GM18511 (cell line): ENCODE data around the gene RPS14.
"Not testable (repeated sequence)": the region's sequence is repeated elsewhere in the genome, so short reads cannot be mapped to it uniquely, and the experiment has no call there.

Source experiments
- ATAC-seq: cut with Tn5 transposase; IDR thresholded peaks from one replicate; pipeline ENCODE4 v1.9.1; 2021; ENCODE audit warnings: mild to moderate bottlenecking, moderate library complexity; ENCODE audit not compliant: unreplicated experiment

Gene RPS14

DNA sequence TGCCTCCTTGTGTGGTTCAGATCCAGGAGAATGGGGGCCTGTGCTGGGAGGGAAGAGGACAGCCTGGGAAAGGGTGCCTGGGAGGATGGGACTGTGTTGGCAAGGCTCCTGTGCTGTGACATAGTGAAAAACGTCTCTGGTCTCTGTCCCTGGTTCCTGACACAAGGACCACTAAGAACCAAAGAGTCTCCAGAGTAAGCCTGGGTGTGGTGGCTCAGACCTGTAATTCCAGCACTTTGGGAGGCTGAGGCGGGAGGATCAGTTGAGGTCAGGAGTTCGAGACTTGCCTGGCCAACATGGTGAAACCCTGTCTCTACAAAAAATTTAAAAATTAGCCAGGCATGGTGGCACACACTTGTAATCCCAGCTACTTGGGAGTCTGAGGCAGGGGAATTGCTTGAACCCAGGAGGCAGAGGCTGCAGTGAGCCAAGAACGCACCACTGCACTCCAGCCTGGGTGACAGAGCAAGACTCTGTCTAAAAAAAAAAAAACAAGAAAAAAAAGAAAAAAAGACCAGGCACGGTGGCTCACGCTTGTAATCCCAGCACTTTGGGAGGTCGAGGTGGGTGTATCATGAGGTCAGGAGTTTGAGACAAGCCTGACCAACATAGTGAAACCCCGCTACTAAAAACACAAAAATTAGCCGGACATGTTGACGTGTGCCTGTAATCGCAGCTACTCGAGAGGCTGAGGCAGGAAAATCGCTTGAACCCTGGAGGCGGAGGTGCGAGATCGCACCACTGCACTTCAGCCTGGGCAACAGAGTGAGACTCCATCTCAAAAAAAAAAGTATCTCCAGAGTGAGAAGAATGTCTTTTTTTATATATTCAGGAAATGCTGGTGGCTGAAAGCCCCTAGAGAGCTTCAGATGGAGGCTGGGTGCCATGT lies 35.4 kb downstream of the RPS14 start:
- ATAC-seq, result not testable (repeated sequence)

DNA sequence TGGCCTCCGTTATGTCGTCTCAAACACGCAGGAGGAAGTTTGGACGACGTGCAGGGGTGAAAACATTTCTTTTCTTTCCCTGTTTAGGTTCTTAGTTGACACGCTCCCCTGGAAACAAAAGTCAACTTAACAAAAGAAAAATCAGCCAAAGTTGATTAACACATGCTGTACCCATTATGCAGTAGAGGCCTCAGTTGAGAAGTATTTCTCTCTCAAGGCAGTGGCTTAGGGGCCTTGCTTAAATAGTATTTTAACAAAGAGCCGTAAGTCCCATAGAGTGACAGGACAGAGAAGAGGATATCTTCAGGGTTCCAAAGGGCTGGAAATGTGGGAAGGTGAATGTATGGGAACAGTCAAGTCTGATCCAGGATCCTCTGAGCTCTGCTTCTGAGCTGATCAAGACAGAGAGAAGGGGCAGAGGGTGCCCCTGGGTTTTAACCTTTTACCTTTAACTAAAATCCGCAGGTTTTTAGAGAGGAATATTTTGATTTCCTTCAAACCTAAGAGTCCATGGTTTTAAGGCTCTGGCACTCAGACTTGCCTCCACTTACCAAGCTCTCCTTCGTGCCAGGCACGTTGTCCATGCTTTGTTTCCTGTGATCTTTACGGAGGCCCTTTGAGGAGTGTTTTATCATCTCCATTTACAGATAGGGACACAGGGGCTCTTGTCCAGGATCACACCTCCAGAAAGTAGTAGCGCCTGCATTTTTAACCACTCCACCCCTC lies 36.2 kb downstream of the RPS14 start:
- no peak for ATAC-seq

DNA sequence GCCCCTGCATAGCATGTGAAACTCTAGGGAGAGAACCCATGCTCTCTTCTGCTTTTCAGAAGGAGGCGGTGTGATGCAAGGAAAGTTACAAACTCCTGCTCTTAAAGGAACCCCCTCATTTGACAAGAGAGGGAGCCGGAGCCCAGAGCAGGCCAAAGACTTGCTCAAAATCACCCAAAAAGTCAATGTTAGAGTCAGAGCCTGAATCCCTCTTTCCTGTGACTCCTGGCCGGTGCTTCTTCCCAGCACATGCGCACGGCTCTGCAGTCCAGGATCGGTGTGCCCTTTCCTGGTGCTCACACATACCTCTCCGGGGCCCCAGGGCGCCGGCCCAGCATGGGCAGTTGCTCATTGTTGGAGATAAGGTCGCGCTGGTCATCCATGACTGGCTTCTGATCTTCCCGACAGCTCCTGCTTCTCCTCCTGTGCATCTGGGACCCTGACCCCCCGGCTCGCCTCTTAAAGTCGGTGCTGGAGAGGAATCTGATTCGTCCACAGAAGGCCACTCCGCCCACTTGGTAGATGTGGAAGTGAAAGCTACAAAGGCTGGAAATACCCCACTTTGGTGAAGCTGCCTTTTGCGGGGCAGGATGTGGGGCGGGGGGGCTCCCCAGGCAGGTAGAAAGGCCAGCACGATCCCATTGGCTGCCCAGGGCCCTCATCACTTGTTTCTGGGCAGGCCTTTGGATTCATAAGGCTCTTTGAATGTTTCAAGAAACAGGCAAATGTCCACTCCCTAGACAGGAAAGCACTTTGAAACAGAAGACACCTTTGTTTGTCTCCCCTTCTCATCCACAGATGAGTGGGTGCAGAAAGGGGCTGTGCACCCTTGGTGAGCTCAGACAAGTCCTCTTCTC lies 37.0 kb downstream of the RPS14 start, which contains the start of gene CD74:
Gene CD74 (minus strand): TSS at position 592 of the 857 bp plus-strand sequence. CDS start 161 bp downstream, at position 431.
- ATAC-seq, result peak; percentile 77

DNA sequence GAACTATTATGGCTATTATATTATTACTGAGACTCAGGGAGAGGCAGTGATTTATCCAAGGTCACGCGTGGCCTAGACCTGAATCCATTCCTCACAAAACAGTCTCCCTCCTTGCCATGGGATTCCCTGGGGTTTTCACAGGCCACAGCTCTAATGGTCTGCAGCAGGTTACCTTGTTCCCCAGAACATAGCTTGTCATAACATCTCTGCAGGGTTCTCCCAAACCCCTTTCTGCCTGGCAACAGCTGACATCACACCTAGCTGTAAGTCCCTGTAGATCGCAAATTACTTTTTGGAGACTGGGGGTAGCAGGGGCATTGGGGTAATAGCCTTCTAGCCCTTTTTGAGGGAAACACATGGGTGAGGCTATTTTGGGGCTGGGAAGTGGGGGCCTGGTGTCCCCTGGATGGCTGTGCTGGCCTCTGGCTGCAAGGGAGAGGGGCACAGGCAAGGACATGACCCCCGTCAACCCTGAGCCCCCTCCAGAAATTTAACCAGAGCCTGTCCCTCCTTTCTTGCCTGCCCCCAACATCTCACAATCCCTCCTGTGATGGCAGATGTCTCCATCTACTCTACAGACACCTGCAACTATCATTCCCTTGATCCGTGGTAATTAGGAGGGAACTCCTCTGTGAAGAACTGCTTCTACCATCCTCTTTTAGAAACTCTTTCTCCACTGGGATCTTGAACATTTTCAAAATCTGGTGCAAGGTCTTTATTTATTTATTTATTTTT lies 38.1 kb downstream of the RPS14 start:
- ATAC-seq, result peak; percentile 10

DNA sequence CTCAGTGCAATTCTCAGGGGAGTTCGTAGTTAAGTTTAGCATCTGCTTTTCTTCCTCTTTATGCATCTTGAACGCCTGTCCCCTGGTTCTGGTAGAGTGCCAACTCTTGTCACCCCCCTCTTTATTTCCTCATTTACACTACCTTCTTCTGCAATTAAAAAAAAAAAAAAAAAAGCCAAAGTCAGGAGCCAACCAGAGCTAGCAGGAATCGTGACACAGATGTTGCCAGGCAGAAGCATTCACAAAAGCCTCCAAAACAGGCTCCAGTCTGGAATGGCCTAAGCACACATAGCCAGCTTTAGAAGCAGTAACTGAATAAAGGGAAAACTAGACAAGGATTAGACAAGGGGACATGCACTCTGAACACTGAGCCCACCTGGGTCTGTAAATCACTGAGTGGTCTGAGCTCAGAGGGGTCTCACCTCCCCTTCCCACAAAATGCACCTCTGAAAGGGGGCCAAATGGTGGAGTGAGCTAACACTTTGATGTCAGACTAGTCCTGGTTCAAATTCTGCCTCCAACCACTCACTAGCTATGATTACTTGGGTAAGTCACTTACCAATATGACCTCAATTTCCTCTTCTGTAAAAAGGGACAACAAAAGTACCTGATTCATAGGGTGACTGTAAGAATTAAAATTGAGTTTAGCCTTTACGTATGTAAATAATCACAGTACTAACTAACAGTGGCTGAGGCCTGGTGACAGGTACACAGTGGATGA lies 38.9 kb downstream of the RPS14 start:
- ATAC-seq, result no peak

DNA sequence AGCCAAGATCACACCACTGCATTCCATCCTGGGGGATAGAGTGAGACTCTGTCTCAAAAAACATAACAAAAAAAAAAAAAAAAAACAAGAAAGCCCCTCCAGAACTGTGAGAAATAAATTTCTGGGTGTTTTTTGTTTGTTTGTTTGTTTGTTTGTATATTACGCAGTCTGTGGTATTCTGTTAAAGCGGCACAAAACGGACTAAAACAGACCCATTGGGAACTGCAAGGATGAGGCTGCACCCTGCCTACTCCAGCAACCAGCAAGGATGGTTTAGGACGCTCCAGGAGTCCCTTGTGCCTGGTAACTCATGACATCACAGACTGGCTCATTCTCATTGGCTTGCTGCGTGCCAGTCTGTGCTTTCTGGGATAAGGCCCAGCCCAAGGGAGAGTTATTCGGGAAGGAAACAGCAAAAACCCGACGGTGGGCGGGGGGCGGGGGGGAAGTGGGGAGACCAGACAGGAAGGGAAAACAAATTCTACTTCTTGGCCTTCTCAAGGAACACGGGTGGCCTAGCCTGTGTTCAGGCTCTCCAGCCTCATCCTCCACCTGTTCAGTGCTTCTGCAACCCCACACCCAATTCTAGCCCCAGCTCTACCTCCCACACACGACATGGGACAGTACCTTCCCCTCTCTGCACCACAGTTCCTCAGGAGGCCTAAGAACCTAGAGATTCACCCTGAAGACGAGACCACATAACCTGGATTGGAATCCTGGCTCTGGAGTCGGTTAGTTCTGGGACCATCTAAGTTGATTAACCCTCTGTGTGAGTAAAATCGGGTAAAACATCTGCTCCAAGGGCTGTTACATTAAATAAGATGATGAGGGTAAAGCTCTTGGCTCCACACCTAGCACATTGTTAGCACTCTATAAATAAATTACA lies 39.7 kb downstream of the RPS14 start:
- ATAC-seq, result peak; percentile 28

DNA sequence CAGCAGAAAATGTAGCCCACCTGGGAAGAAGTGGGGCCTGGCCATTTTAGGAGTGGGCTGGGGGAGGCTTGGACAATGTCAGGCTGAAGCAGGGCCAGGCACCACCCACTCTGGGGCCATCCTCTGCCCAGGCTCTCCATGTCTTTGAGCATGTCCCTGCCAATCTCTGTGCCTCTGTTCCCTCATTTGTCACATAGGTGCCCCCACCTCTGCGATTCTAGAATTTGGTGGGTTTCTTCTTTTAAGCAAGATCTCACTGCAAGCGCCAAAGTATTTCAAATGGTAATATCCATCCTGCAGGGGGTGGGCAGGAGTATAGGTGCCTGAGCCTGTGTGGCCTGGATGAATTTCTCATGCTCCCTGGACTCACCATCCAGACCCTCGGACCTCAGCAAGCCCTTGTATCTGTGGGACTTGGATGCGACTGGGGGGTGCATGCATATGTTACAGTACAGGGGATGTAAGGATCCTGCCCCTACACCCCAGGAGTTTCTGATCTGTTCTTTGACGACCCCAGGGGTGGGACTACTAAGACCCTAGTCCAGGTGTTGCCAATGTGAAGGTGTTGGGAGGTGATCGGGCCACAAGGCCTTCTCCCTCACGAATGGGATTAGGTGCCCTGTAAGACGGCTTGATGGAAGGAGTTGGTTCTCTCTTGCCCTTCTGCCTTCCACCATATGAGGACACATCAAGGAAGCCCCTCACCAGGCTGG lies 41.2 kb downstream of the RPS14 start:
- ATAC-seq, result no peak

DNA sequence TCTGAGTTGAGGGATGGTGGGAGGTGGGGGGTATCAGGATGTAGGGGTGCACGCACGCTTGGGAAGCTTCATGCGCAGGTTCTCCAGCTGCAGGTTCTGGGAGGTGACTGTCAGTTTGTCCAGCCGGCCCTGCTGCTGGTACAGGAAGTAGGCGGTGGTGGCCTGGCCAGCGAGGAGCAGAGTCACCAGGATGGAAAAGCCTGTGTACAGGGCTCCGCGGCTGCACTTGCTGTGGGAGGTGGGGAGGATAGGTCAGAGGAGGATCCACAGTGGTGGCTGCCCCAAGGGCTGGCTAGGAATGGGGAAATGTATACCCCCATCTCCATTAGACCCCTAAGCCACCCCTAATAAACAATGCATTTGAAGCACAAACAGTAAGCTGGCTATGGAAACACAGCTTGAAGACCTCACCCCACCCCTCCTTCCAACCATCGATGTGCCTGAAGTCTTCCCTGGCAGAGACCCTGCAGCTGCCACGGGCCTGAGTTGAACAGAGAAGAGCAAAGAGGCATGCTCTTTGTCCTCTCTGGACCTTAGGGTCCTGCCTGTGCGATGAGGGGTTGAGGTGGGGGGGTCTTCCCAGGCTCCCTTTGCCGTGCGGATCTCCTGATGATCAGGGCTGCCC lies 42.3 kb downstream of the RPS14 start:
- ATAC-seq, result no peak

DNA sequence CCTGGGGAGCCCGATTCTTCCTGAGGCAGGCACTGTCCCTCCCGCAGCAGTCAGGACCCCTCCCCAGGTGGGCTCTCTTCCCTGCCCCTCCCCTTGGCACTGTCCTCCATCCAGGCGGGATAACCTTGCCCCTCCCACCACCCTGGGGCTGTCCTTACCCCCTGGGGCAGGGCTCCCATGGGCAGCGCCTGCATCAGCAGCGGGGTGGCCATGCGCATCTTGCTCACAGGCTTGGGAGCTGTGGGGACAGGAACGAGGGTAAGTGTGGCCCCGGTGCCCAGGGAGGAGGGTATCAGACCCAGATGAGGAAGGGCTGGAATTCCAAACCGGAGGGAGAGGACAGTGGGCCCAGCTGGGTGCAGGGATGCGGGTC lies 42.8 kb downstream of the RPS14 start:
- ATAC-seq, result no peak

DNA sequence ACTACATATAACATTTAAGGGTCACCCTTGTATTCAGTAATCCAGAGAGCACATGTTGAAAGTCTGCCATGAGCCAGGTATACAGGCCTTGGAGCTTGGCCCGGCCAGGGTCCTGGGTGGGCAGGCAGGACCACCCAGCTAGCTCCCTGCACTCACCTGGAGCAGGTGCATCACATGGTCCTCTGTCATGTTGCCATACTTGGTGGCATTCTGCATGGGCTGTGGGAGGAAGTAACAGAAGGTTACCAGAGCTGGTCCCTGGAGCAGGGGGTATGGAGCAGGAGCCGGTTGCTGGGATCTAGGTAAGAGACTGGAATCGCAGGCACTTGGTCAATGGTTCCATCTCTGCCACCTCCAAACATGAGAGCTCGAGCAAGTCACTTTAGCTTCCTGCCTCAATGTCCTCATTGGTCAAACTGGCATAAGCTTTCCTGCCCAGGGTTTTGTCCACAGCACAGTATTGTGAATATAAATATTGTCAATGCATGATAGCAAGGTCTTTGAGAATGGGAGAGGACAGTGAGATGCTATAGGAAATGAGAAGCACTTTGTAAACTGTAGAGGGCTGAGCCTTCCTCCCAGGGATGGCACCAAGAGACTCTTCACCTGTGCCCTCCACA lies 43.3 kb downstream of the RPS14 start:
- ATAC-seq, result no peak

DNA sequence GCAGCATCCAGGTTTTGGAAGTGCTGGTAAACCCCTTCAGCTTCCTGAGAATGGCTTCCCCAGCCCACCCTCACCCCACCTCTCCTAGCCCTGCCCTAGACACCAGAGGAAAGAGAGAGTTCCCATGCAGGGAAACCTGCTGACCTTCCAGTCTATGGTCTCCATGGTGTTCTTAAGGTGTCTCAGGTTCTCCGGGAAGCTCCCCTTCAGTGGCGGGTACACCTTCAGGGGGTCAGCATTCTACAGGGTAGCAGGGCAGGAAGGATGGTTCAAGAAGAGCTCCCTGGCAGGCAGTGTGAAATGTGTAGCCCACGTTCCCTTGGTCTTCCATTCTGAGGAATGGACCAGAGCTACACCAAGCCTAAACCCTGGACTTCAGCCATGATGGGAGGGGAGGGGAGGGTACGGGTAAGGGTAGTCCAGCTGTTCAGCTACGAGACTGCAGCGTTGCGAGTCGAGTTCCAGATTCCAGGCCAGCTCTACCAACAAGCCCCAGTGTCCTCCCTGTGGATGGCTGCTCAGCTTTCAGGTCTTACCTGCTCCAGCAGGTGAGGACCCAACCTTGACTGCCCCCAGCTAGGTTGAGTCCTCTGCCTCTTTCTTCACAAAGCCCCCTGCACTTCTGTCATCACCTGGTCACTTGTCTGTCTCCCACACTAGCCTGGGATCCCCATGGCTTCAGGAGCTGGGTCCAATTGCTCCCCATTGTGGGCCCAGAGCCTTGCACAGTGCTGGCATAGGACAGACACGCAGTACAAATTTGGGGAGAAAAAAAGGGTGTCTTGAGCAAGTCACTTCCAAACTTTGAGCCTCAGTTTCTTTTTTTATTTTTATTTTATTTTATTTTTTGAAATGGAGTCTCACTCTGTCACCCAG lies 44.4 kb downstream of the RPS14 start:
- ATAC-seq, result no peak

DNA sequence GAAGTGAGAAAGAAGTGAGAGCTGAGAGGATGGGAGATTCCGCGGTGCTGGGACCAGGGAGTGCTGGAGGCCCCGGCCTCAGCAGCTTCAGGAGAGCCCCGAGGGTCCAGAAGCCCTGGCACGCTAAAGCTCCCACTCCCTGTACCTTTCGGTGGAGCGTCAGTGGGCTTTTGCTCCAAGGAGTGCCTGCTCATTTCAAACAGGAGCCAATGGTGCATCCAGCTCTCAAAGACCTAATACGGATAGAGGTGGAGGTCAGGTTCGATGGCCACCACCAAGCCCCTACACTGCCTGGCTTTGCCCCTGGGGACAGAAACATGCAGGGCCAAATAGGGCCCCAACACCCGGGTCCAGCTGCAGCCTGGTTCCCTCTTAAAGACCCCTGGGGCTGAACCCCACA lies 45.0 kb downstream of the RPS14 start:
- ATAC-seq, result no peak

DNA sequence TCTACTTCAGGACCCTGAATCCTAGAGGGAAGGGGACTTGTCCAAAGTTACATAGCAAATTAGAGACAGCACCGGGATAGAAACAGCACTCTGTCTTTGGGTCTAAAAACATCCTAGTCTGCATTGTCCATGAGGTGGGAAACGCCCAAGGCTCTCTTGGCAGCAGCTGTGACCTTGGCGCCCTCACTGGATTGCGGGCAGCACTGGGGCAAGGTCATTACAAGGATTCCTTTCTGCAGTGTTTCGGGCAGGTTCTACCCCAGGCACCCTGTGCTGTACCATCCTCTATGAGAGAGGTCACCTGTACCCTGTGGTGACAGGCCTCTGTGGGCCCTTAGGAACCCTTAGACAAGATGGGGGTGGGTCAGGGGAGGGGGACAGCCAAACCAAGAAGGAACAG lies 45.4 kb downstream of the RPS14 start:
- no peak for ATAC-seq

DNA sequence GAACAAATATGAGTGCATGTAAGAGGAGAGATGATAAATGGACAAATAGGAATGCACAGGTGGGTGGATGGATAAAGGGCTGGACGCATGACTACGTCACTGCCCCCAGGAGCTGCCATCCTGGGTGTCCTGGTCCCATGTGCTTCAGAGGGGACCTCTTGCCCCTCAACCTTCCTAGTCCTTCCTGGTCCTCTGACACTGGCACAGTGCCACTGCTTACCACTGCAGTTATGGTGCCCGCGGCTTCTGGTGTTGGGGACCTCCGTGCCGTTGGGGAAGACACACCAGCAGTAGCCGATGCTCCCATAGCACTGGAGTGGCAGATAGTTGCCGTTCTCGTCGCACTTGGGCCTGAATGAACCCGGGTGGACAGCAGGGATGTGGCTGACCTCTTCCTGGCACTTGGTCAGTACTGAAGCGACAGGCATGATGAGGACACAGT lies 46.6 kb downstream of the RPS14 start:
- ATAC-seq, result no peak

DNA sequence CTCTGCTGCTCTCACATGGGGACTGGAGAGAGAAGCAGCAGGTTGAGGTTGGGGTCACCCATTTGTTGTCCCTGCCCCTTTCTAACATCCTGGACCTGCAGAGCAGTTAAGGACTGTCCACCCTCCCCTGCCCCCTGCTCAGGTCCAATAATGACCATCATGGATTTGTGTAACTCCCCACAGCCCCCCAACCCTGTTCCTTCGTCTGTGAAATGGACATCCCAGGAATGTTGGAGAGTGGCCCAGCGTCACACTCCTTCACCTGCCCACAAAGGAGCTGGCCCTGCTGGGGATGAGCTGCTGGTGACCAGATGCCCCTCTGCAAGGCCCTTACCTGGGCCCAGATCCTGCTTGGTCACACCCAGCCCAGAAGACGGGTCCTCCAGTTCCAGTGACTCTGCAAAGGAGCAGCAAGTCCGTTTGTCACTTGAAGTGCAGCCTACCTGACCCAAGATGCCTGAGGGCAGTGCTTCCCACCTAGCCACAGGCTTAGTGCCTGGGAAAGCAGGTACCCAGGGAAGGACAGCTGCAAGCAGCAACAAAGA lies 47.2 kb downstream of the RPS14 start:
- no peak for ATAC-seq
